Right lobe of liver (tissue), 6 donors: ENCODE measurements around the gene TNRC18. TPM values are rescaled to one million over a fixed set of nuclear protein-coding genes. Genes with fewer than 3 reads are reported as not detected.
"Not testable (repeated sequence)": the region's sequence is repeated elsewhere in the genome, so short reads cannot be mapped to it uniquely, and the experiment has no call there.

Experiments
- ATAC-seq, 4 donors: fragments of 200-7000 bp; cut with Tn5 transposase; one replicate each; pipeline ENCODE4 v1.9.1; 2020; ENCODE audit warnings: mild to moderate bottlenecking in 4 of 4, moderate library complexity in 4 of 4
- DNase-seq, 3 donors: peaks; one replicate each; pipeline ENCODE4 v3.0.0-alpha.2; 2020
- H3K27ac ChIP-seq, 3 donors: fragments of 200-600 bp; one replicate each; pipeline ENCODE4 v1.8.0; 2022
- H3K27me3 ChIP-seq, 2 donors: fragments of 200-600 bp; one replicate each; pipeline ENCODE4 v1.8.0; 2022
- H3K36me3 ChIP-seq, 4 donors: fragments of 200-600 bp; sonication (generic) in 1 of 4; one replicate each; pipeline versions ENCODE4 v1.5.1 to v1.8.0; 2017 to 2022; ENCODE audit warnings: control low read depth in 1 of 4
- H3K4me1 ChIP-seq, 4 donors: fragments of 200-600 bp; sonication (generic) in 1 of 4; one replicate each; pipeline versions ENCODE4 v1.5.1 to v1.8.0; 2017 to 2022; ENCODE audit warnings: control low read depth in 1 of 4
- H3K4me3 ChIP-seq, 3 donors: fragments of 200-600 bp; one replicate each; pipeline ENCODE4 v1.8.0; 2022
- H3K9me3 ChIP-seq, 4 donors: fragments of 200-600 bp; sonication (generic) in 1 of 4; one replicate each; pipeline versions ENCODE4 v1.5.1 to v1.8.0; 2017 to 2022; ENCODE audit warnings: control low read depth in 1 of 4
- POLR2A ChIP-seq: fragments of 450-650 bp; IDR thresholded peaks from one replicate; pipeline ENCODE4 v1.6.1; 2017; ENCODE audit warnings: antibody characterized with exemption, mild to moderate bottlenecking
- WGBS: methylation state at CpG from one replicate; pipeline ENCODE4 v1.1.6; 2018; ENCODE audit warnings: low coverage, low lambda C conversion rate; ENCODE audit not compliant: insufficient coverage; ENCODE audit errors: missing lambda C conversion rate; 5-methylcytosine and 5-hydroxymethylcytosine counted together
- intact Hi-C, 2 donors: fragments of 100-400 bp; cut with DNase I; formaldehyde crosslinking; loops; one replicate each; pipeline versions ENCODE4 v1.11.2 to v1.14.1; 2022
- total RNA-seq, 6 experiments: library from RNA; depleted of rRNA in 2 of 6; stranded (reverse); fragments of >200 nt in 2 of 6; fragmentation: NEBNext Ultra II Directional in 3 of 6; extraction: Animal tissue kit (Norgen Biotek cat#: 25700) in 3 of 6; gene quantifications; one replicate each; pipeline versions ENCODE4 v1.1.0 to v1.2.4, GENCODE V29; 2016 to 2023
- TF ChIP-seq, protein P1 (sequence below), 4 donors: fragments of 200-600 bp in 3 of 4; fragments of 450-650 bp in 1 of 4; IDR thresholded peaks; one replicate each; pipeline versions ENCODE4 v1.5.1 to v1.8.0; 2016 to 2022; ENCODE audit warnings: antibody characterized with exemption in 4 of 4, mild to moderate bottlenecking in 2 of 4
- donor health status: DM: no; HTN: yes; CAD: no.
- donor health status: DM: no; HTN: no; CAD: no.
- donor health status: DM: no; HTN: no; CAD: no.
- donor health status: DM: no; HTN: yes; CAD: no.
- donor health status: DM: no; HTN: yes; CAD: no.

The TNRC18 gene
- total RNA-seq, 6 experiments from 2014 or later, result 27.0 to 36.9 (median 30.5) TPM

DNA sequence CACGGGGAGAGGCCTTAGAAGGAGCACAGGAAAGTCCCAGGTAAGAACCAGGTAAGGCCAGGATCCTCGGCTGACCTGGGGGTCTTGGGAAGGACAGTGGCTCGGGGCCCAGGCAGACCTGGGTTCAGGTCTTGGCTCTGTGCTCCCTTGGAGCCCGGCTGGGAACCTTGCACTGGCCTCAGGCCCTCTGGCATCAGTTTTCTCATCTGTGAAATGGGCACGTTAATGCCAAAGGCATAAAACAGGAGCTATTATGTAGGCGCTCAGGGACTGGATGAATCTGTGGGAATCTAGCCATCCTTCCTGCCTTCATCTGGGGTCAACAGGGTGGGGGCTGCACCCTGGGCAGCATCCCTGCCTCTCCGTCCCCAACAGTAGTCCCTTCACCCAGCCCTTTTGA lies 149.2 kb downstream of the TNRC18 start:
- H3K27ac ChIP-seq, result no peak overlapping the region
- TF ChIP-seq, protein P1, sequence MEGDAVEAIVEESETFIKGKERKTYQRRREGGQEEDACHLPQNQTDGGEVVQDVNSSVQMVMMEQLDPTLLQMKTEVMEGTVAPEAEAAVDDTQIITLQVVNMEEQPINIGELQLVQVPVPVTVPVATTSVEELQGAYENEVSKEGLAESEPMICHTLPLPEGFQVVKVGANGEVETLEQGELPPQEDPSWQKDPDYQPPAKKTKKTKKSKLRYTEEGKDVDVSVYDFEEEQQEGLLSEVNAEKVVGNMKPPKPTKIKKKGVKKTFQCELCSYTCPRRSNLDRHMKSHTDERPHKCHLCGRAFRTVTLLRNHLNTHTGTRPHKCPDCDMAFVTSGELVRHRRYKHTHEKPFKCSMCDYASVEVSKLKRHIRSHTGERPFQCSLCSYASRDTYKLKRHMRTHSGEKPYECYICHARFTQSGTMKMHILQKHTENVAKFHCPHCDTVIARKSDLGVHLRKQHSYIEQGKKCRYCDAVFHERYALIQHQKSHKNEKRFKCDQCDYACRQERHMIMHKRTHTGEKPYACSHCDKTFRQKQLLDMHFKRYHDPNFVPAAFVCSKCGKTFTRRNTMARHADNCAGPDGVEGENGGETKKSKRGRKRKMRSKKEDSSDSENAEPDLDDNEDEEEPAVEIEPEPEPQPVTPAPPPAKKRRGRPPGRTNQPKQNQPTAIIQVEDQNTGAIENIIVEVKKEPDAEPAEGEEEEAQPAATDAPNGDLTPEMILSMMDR (IDR thresholded peaks at IDR 0.05), result no peak
- no peak for TF ChIP-seq POLR2A
- DNase-seq (no peak), ATAC-seq (no peak)
- H3K4me1 ChIP-seq, result no peaks in the 10 kb centered on the region
- no peaks in the 10 kb centered on the region for H3K27me3 ChIP-seq
- H3K9me3 ChIP-seq, result no peaks in the 10 kb centered on the region
- H3K36me3 ChIP-seq, result no peaks in the 10 kb centered on the region
- intact Hi-C loops, result no loop called here
- no peak overlapping the region for H3K4me3 ChIP-seq
- 75% methylated on average over 4 of the region's 7 CpGs for WGBS

DNA sequence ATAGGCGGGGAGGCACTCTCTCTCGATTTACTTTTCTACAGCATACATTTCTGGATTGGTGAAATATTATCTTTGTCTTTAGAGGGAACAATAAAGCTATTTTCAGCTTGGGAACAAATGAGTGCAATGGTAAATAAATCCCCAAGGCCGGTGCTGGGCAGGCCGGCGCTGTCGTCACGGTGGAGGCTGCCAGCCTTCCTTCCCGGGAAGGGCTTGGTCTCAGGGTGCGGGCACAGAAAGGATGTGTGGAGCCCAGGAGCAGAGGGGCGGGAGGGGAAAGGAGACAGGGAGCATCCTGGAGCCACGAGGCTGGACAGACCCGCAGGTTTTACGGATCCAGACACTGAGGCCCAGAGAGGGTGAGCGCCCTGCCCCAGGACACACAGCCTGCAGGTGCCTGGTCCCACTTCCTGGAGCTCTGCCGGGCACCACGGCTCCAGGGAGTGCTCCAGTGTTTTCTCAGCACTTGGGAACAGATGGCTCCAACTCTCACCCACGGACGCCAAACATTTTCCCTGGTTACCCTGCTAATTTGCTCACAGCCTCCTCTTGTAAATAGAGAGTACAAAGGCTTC lies 149.7 kb downstream of the TNRC18 start:
- intact Hi-C loops, H3K36me3 ChIP-seq, H3K4me1 ChIP-seq, H3K27me3 ChIP-seq, H3K4me3 ChIP-seq, H3K9me3 ChIP-seq, ATAC-seq, DNase-seq, H3K27ac ChIP-seq: not testable (repeated sequence)
- 77% methylated on average over 7 of the region's 18 CpGs for WGBS

DNA sequence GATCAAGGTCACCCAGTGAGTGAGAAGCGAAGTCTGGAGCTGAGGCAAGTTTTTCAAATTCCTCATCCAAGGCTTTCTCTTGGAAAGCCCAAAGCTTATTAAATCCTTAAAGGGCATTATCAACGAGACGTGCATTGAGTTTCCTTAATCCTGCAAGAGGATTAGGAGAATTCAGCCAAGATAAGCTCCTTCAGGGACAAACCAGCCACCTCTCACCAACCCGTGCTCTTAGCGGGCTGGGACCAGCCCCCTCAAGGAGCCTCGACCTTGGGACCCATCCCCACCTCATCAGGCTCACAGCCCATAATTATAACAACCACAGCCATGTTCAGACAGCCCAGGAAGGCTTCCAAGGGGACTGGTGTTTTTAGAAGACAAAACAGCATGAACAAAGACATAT lies 152.8 kb downstream of the TNRC18 start:
- Histone ChIP-seq H3K4me1 (no peaks in the 10 kb centered on the region), H3K9me3 (no peaks in the 10 kb centered on the region), H3K27me3 (no peaks in the 10 kb centered on the region), H3K27ac (no peak overlapping the region), H3K36me3 (no peaks in the 10 kb centered on the region), H3K4me3 (no peak overlapping the region)
- DNase-seq, result no peak
- 49% methylated on average over 3 of the region's 6 CpGs for WGBS
- TF ChIP-seq, protein P1 (IDR thresholded peaks at IDR 0.05), result no peak
- intact Hi-C loops, result no loop called here
- ATAC-seq, result no peak

DNA sequence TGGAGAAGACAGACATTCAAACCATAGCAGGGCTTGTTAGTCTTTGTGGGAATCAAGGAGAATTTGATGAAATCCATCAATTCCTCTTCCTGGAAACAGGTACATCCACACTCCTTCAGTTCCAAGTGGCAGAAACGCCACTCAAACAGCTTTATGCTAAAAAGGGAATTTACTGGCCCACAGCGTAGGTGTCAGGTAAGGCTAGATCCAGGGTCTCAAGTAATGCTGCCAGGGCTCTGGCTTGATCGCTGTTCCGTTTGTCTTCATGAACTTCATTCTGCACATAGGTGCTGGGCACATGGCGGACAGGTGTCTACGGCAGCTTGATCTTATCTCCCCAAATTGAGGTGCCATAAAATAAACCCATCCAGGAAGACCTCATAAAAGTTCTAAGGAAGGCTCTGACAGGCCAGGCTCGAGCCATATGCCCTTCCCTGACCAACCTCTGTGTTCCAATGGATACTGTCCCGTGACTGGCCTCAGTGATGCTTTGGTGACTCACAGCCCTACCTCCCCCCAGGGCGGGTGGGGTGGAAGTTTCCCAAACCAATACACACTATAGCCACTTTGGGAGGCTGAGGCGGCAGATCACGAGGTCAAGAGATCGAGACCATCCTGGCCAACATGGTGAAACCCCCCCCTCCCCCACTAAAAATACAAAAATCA lies 153.5 kb downstream of the TNRC18 start:
- H3K4me3 ChIP-seq, H3K27ac ChIP-seq, H3K27me3 ChIP-seq, H3K36me3 ChIP-seq, H3K4me1 ChIP-seq, ATAC-seq, intact Hi-C loops, H3K9me3 ChIP-seq, DNase-seq: not testable (repeated sequence)
- WGBS, result 82% methylated on average over 4 of the region's 12 CpGs

DNA sequence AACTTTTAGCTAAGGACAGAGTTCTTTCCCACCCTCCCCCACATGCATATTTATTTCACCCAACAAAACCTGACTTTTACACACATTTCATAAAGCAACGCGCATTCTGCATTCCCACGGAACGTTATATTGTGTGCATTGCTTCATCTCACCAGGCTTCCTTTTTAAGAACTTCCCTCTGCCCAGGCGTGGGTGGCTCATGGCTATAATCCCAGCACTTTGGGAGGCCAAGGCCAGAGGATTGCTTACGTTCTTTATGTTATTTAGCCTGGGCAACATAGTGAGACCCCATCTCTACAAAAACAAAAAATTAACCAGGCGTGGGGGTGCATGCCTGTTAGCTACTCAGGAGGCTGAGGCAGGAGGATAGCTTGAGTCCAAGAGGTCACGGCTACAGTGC lies 155.8 kb downstream of the TNRC18 start:
- H3K27me3 ChIP-seq, intact Hi-C loops, ATAC-seq, H3K4me1 ChIP-seq, DNase-seq, H3K27ac ChIP-seq, H3K36me3 ChIP-seq, H3K9me3 ChIP-seq, H3K4me3 ChIP-seq: not testable (repeated sequence)
- 80% methylated on average over 7 of the region's 8 CpGs for WGBS

DNA sequence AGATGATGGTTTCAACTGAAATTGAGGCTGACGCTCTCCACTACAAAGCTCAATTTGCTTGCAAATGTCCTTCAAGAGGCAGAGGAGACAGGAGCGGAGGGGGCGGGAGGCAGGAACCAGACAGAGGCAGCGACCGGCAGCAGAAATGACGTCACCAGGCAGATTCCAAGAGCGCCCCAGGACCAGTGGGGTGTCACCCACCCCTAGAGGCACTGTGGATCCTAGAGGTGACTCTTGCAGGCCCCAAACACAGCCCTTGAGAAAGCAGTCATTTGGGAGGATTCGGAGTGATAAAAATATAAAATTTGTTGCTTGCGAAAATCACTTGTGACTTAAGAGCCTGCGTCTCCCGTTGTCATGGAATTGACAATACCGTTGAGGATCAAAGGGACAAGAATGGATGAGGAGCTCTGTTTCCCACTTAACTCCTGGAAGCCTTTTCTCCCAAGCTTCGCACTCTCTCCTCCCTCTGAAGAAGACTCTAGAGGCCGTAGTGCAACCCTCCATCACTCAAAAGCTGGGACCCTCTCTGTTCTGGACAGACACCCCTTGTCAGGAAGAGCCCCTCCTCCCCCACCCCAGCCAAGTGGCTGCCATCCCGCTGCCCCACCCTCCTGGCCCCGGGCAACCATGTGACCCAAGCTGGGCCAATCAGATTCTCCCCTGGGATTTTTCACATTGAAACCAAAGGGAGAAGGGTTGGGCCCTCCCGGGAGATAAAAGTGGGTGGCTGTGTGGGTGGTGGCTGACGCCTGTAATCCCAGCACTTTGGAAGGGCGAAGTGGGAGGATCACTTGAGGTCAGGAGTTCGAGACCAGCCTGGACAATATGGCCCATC lies 157.2 kb downstream of the TNRC18 start:
- WGBS, result 68% methylated on average over 12 of the region's 20 CpGs
- Histone ChIP-seq H3K4me3 (no peak overlapping the region), H3K9me3 (no peaks in the 10 kb centered on the region), H3K27ac (no peak overlapping the region), H3K27me3 (no peaks in the 10 kb centered on the region), H3K4me1 (no peaks in the 10 kb centered on the region), H3K36me3 (no peaks in the 10 kb centered on the region)
- no peak for TF ChIP-seq POLR2A
- TF ChIP-seq, protein P1 (IDR thresholded peaks at IDR 0.05), result no peak
- intact Hi-C loops, result no loop called here
- DNase-seq, result no peak
- no peak for ATAC-seq
